Measurements from ENCODE around the gene ZBTB46.
"Not testable (repeated sequence)": the region's sequence is repeated elsewhere in the genome, so short reads cannot be mapped to it uniquely, and the experiment has no call there.

The ZBTB46 gene

DNA sequence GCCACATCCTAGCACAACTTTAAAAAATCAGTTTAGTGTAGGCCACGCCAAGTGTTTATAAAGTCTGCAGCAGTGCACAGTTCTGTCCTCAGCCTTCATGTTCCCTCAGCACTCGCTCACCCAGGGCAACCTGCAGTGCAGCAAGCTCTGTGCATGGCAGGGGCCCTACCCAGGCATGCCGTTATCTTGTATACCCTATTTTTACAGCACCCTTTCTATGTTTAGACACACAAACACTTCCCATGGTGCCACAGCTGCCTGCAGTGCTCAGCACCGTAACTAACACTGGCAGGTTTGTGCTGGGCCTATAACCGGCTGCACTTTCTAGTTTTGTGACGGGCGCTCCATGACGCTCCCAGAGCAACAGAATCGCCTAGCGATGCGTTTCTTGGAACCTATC lies 43.8 kb downstream of the ZBTB46 start:
- no peak for DNase-seq (ENCODE audit: low spot score)

DNA sequence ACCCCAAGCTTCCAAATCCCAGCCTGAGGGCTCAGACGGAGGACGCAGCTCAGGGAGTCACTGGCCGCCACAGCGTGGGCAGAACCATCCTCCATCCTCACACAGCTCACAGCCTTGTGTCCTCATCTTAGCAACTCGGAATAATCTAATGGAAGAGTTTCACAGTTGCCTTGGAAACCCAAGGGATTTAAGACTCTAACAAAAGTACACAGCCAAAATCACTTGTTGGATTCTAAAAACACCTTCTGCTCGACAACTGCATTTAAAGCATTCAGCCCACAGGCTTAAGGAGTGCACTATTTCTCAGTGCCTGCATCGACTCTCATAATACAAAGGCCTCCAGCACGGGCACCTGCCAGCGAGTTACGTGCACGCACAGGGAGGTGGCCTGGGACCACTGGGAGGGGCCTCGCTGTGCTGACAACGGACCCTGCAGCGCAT lies 45.4 kb downstream of the ZBTB46 start:
- DNase-seq (ENCODE audit: low spot score) = no peak

DNA sequence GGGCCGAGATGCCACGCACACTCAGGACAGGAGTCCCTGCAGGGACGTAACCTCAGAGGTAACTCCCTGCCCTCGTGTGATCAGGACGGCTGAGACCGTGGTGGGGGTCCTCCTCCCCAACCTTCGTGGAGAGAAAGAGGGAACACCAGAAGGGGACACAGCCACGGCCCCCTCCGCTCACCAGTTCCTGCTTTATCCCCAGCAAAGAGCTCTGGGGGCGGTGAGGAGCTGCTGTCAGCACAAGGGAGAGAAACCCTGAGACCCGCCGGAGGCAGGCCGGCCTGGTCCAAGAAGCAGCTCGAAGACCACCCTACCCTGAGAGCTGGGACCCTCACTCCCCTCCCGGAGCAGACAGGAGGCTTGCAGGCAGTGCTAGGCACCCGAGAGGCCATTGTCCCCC lies 47.1 kb downstream of the ZBTB46 start:
- no peak for DNase-seq (ENCODE audit: low spot score)

DNA sequence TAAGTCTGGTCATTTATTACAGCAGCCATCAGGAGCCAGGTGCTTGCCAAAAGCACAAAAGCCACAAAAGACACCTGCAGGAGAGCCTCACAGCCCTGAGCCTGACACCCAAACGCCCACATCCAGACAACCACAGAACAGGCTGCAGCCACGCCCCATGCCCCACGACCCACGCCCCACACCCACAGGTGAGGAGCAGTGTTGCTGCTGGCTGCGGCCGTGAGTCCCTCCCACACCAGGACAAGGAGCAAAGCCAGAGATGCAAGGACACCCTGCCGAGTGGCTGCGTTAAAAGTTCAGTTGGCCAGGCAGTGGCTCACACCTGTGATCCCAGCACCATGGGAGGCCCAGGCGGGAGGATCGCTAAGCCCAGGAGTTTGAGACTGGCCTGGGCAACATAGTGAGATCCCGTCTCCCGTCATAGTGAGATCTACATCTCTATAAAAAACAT lies 48.5 kb downstream of the ZBTB46 start:
- DNase-seq (ENCODE audit: low spot score) = no peak

DNA sequence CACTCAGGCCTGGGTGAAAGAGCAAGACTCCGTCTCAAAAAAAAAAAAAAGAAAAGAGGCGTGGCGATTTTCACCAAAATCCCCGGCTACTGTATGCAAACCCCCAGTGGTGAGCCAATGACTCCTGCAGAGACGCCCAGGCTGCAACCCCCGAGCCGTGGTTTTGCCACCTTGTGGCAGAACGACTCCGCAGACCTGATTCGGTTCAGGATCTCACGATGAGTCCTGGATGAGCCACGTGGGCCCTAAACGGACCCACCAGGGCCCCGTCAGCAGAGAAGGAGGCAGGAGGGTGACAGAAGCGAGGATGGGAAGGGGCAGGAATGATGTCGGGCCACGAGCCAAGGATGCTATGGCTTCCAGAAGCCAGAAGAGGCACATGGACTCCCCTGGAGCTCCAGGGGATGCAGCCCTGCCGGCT lies 49.0 kb downstream of the ZBTB46 start:
- no peak for DNase-seq (ENCODE audit: low spot score)

DNA sequence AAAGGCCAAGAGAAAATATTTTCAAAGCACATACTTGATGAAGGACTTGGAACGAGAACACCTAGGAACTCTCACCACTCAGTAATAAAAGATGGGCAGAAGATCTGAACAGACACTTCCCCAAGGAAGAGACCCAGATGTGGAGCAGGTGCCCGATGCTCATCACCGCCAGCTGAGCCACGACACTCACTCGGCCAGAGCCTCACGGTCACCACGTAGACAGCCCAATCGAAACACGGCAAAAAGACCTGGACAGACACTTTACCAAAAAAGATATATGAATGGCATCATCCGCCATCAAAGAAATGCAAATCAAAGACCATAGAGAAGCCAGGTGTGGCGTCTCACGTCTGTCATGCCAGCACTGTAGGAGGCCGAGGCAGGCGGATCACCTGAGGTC lies 49.9 kb downstream of the ZBTB46 start:
- DNase-seq (ENCODE audit: low spot score) = no peak

DNA sequence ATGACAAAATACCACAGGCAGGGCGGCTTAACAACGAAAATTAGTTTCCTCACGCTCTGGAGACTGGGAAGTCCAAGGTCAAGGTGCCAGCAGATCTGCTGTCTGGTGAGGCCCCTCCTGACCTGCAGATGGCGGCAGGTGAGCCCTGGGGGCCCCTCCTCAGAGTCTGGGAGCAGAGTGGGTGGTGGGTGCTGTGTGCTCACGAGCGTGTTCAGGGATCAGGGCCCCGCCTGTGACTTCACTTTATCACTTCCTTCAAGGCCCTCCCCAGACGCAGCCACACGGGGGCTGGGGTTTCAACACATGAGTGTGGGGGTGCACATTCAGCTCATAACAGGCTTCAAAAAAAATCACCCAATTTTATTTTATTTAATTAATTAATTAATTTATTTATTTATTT lies 52.2 kb downstream of the ZBTB46 start:
- DNase-seq (ENCODE audit: low spot score) = no peak

DNA sequence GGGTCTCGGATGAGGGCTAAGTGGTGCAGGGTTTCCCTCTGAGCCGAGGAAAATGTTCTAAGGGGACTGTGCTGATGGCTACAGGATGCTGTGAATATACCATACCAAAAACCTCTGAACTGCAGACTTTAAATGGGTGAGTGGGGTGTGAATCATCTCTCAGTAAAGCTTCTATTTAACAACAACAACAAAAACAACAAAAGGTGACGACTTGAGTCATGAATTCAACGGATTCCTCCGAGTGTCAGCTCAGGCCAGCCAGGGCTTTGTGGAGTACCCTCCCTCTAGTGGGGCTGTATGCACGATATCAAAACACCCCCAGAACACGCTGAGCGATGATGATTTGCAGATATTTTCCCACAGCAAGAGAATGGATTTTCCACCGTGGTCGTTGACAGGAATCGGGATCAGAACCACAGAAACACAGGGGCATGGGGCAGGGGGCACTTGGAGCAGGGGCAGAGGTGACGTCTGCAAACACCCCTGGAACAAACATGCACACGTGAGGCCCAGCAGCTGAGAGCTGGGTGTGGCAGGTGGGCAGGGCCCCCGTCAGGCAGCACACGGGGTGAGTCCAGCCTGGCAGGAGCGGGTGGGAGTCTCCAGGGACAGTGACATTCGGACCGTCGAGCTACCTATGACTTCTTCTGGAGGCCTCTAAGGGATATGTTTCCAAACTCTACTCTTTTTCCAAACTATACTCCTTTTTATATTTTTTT lies 52.9 kb downstream of the ZBTB46 start:
- no peak for DNase-seq (ENCODE audit: low spot score)

DNA sequence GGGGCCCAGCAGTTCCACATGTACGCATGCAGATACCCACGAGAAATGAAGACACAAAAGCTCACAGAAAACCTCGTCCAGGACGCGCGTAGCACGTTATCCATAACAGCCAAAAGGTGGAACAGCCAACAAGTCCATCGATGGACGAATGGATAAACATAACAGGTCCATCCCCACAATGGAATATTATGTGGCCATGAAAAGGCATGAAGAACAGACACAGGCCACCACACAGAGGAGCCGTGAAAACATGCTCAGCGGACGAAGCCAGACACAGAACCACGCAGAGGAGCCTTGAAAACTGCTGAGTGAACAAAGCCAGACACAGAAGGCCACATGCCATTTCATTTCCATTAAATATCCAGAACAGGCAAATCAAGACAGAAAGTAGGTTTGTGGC lies 53.5 kb downstream of the ZBTB46 start:
- no peak for DNase-seq (ENCODE audit: low spot score)

DNA sequence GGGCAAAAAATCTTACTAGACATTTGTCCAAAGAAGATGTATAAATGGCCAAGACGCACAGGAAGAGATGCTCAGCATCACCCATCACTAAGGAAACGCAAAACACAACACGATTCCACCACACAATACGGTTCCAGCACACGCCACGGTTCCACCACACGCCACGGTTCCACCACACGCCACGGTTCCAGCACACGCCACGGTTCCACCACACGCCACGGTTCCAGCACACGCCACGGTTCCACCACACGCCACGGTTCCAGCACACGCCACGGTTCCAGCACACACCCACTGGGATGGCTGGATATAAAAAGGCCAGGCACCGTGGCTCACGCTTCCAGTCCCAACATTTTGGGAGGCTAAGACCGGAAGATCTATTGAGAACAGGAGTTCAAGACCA lies 54.2 kb downstream of the ZBTB46 start:
- DNase-seq (ENCODE audit: low spot score) = not testable (repeated sequence)

DNA sequence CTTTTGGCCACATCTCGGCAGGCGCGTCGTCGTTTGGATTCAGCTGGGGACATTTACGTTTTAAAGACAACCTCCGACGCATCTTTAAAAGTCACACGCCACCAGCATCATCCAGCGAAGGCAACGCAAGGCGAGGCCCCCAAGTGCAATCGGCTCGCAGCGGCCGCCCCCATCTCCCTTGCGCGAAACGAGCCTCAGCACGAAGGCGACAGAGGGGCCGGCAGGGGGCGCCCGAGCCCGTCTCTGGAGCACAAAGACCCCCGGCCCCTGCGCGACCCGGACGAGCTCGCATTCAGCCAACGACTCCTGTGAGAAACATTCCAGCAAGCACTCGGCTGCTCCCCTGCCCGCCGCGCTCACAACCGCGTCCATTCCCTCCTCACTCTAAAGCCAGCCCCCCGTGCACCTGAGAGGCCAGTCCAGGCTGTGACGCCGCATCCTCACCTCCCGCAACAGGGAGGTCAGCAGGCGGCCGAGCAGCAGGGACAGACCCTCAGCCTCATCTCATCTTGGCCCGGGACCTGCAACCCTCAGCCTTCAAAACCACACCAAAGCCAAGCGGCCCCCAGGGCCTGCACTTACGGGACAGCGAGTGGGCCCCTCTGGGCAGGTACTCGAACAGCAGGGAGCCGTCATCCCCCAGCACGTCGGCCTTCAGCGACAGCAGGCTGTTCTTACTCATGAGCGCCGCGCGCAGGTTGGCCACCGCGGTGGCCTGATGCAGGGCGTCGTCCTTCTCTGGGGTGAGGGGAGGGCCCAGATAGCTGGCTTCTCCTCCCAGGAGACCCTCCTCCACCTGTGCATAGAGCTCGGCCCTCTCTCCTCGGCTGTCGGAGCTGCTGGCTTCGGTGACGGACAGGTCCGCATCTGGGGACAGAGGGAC lies 55.7 kb downstream of the ZBTB46 start:
- peak; percentile 90 for DNase-seq (ENCODE audit: low spot score)

DNA sequence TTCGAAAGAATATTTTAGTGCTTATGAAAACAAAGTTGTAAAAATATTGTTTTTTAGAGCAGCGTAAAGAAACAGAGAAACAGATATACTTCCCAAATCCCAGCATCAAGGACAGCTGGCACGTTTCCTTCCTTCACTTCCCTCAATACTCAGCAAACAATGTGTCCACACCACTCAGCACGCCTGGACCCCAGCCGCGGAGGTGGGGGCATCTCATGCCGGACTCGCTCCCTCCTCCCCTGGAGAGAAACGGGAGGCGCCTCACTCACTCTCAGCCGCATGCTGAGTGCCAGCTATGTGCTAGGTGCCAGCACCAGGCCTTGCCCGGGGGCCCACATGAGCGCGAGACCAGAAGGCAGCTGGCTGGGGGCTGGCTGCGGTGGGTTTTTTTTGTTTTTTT lies 56.8 kb downstream of the ZBTB46 start:
- DNase-seq (ENCODE audit: low spot score) = no peak

DNA sequence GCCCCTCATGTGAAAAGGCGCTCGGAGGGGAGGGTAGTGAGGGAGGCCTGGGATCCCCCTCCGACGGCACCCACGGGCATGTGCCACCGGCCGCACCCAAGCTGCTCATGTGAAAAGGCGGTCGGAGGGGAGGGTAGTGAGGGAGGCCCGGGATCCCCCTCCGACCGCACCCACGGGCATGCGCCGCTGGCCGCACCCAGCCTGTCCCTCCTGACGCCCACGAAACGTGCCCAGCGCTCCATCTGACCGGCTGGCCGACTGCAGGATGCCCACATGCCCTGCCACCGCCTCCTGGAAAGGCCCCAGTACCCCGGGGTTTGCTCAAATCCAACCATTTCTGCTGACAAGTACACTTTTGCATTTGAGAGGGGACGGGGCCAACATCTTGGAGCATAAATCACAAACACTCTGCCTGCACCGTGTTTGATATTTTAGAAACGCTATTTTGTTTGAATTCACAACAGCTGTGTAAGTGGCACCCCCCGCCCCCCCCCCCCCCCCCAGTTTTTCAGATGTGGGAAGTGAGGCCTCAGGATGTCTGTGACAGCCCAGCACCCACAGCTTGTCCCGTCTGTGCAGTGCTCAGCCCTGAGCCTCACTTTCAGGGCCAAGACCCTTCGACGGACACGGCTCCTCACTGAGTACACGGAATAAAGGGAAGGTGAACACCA lies 57.4 kb downstream of the ZBTB46 start:
- DNase-seq (ENCODE audit: low spot score) = no peak

DNA sequence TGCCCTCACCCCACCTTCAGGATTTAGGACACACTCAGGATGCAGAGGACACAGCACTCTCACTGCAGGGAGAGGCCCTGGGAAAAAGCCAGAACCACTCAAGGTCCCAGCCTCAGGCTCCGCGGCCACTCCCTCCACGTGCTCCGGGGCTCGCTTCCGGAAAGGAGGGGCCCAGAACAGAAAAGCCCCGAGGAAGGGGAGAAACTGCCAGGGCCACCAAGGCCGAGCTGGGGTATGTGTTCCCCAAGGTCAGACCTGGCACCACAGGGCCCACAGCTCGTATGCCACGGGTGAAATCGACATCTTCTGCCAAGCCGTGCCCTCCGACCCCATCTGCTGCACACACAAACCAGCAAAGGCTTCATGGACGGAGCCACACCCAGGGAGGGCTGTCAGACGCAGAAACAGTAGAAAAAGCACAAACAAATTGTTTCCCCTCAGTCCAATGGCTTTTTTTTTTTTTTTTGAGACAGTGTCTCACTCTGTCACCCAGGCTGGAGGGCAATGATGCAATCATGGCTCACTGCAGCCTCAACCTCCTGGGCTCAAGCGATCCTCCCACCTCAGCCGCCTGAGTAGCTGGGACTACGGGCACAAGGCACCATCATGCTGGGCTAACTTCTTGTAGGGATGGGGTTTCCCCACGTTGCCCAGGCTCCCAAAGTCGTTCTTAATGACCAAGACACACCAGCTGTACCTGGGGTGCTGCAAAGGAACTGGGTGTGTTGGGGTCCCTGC lies 58.1 kb downstream of the ZBTB46 start:
- peak; percentile 44 for DNase-seq (ENCODE audit: low spot score)

DNA sequence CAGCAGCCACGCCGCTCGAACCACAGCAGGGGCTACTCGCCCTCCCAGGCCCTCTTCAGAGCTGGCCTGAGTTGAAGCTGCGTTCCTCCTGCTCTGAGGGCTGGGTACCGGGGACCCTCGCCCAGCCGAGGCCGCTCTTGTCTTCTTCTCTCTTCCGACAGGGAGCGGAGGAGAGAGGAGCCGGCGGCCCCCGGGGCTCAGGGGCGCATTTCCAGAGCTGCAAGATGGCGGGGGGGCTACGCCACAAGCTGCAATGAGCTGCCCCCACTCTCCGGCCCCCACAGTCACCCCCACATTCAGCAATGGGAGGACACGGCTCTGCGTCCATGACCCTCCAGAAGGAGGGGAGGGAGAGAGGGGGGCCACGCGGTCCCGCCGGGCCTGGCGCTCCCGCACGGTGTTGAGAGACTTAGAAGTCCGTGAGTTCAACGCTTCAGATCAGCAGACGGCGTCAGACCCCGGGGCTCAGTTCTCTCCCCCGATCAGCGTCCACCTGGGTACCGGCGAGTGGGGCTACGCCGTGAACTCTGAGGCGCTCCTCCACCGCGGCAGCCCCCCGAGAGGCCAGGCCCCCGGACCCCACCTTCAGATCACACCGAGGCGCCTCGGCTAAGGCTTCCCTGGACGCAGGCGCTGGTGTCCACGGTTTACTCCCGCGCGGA lies 59.9 kb downstream of the ZBTB46 start:
- no peak for DNase-seq (ENCODE audit: low spot score)

DNA sequence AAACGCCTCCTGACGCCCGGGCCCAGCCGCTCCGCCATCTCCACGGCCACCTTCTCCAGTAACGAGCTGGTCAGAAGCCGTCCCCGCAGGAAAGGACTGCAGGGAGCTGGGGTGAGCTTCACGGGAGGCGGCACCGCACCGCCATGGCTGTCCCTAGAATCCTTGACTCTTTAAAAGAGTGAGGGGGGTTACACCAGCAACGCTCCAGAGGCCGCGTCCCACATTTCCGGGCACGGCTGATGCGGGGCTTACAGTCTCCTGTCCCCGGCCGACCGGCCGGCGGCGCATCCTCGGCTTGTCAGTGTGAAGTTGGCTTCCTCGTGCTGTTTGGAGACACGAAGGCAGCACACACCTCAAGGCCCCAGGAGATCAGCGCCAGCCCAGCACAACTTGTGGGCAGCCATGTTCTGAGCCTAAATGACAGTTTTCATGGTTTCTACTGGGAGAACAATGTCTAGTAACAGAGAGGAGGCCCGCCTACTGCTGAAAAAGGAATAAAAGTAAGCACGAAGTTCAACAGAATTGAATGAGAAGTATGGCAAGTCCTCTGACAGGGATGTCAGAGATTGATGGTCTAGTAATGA lies 61.1 kb downstream of the ZBTB46 start:
- DNase-seq (ENCODE audit: low spot score) = no peak

DNA sequence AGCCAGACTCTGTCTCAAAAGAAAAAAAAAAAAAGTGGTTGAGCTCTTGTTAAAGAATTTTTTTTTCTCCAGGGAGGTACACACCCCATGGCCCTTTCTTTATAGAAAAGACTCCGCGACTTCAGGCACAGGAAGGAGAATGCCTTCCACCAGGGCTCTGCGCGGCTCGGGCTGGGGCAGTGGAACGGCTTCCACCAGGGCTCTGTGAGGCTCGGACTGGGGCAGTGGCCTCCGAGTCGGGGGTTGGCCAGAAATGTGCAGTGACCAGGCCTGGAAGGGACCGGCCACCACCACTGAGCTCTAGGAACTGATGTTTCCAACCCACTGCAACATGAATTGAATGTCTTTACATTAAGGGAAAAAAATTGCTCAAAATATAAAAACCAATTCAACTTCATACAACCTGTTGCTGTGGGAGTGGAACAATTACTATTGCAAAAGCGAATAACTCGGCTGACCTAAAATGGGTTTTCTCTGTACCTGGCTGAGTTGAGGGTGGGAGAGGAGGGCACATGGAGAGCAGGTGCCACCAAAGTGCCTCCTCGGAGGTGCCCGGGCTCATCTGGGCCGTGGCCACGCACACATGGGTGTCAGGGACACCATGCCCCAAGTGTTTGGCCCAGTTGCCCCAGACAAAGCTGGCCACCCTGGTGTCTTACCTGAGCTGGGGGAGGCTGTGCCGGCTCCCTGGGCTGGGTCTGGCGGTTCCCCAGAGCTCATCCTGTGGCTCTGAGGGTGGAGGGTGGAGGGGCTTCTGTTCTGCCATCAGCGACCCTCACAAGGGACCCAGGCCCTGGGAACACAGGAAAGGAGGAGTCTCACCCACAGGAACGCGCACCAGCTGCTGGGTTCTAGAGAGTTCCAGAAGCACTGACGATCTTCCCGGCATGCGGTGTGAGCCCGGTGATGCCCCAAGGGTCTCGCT lies 62.2 kb downstream of the ZBTB46 start:
- no peak for DNase-seq (ENCODE audit: low spot score)

DNA sequence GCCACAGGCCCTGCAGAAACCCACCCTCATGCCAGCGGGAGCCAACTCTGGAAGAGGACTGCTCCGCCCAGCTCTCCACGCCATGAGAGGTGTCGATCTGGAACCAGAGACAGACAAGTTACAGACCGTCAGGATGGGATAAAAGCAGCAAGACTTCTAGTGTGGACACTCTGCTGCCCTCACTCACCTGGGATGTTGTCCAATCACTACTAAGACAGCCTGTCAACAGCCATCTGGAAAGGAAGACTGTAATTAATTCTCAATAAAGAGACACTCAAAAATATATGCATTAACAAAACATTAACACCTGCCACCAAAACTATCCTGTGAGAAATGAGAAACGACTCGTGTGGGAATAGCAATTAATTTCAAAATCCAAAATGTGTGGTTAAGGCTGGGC lies 63.2 kb downstream of the ZBTB46 start:
- DNase-seq (ENCODE audit: low spot score) = no peak

DNA sequence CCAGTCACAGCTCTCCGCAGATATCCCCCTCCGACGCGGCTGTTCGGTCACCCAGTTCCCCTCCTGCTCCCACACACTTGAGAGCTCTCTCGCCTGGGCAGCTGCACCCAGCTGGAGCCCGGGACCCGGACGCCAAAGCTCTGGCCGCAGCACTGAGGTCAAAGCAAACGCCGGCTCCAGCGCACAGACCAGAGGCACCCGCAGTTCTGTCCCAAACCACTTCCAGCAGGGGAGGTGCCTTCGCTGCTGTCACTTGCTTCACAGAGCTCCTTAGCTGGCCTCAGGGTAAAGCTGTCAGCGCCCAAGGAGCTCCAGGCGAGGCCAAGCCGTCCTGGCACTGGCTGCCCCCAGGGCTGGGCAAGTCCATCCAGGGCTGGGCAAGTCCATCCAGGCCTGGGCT lies 63.6 kb downstream of the ZBTB46 start:
- DNase-seq (ENCODE audit: low spot score) = no peak

Measured in ecto neural progenitor cell (in vitro differentiated cells).